ENCODE measurements around the gene NXN.

DNA sequence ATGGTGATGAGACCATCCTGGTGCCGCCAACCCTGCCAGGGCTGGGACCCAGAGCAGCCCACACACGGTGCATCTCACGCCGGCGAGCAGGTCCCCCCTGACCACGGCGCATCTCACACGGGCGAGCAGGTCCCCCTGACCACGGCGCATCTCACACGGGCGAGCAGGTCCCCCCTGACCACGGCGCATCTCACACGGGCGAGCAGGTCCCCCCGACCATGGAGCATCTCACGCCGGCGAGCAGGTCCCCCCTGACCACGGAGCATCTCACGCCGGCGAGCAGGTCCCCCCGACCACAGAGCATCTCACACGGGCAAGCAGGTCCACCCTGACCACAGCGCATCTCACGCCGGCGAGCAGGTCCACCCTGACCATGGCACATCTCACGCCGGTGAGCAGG is 138.3 kb downstream of the NXN start:
- TF ChIP-seq CTCF (IDR thresholded peaks at IDR 0.05; ENCODE audit: poor library complexity, severe bottlenecking) (no peak), REST (IDR thresholded peaks at IDR 0.05; ENCODE audit: borderline replicate concordance) (no peak), EP300 (conservative IDR thresholded peaks at IDR 0.05; ENCODE audit: poor library complexity, severe bottlenecking) (no peak), TAF1 (IDR thresholded peaks at IDR 0.05; ENCODE audit: low read depth) (no peak)
